HUES64 (cell line): Measurements from ENCODE around the gene AGMO.

Experiments used
- H3K27ac ChIP-seq: 2 replicates; pipeline ENCODE4 v1.7.0; 2013; ENCODE audit warnings: low read depth, low read length, inconsistent platforms
- H3K27me3 ChIP-seq: 2 replicates; pipeline ENCODE4 v1.6.1; 2013; ENCODE audit warnings: mild to moderate bottlenecking, low read length; ENCODE audit not compliant: insufficient read depth
- H3K36me3 ChIP-seq: 2 replicates; pipeline ENCODE4 v1.6.1; 2013; ENCODE audit warnings: mild to moderate bottlenecking, low read length; ENCODE audit not compliant: insufficient read depth
- H3K4me1 ChIP-seq: 2 replicates; pipeline ENCODE4 v1.6.1; 2013; ENCODE audit warnings: mild to moderate bottlenecking, low read length, moderate library complexity; ENCODE audit not compliant: insufficient read depth
- H3K4me3 ChIP-seq: 2 replicates; pipeline ENCODE4 v1.5.1; 2013; ENCODE audit warnings: mild to moderate bottlenecking, low read length, moderate library complexity
- H3K9ac ChIP-seq: 2 replicates; pipeline ENCODE4 v1.6.1; 2013; ENCODE audit warnings: mild to moderate bottlenecking, low read depth, low read length
- H3K9me3 ChIP-seq: 2 replicates; pipeline ENCODE4 v1.6.1; 2013; ENCODE audit warnings: low read depth, low read length; ENCODE audit not compliant: insufficient read depth
- WGBS: fragments of 150-250, 120-280 bp; methylation state at CpG from one replicate; pipeline ENCODE4 v1.1.7; 2013; ENCODE audit warnings: missing lambda C conversion rate; 5-methylcytosine and 5-hydroxymethylcytosine counted together

Gene AGMO

GRCh38 chr7:15481132-15481531 lies 80.7 kb downstream of the AGMO start:
- Histone ChIP-seq H3K9me3 (no peaks in the 10 kb centered on the region), H3K4me3 (no peak overlapping the region)
- 93% methylated on average over 2 of the region's 2 CpGs for WGBS

GRCh38 chr7:15478401-15478800 lies 83.4 kb downstream of the AGMO start:
- H3K9me3 ChIP-seq: no peaks in the 10 kb centered on the region
- no peaks in the 10 kb centered on the region for H3K36me3 ChIP-seq
- H3K4me1 ChIP-seq: no peaks in the 10 kb centered on the region
- no peak overlapping the region for H3K4me3 ChIP-seq
- no peak overlapping the region for H3K9ac ChIP-seq
- no peak overlapping the region for H3K27ac ChIP-seq
- no peaks in the 10 kb centered on the region for H3K27me3 ChIP-seq
- 93% methylated on average over 4 of the region's 4 CpGs for WGBS

More at GRCh38 chr7:15481132-15481531, 80.7 kb downstream of the AGMO start:
- Histone ChIP-seq H3K27ac (no peak overlapping the region), H3K36me3 (no peaks in the 10 kb centered on the region), H3K9ac (no peak overlapping the region), H3K4me1 (no peaks in the 10 kb centered on the region), H3K27me3 (no peaks in the 10 kb centered on the region)

- no peaks in the 10 kb centered on the region for H3K27me3 ChIP-seq
- H3K4me3 ChIP-seq: no peak overlapping the region
- H3K4me1 ChIP-seq: no peaks in the 10 kb centered on the region
- no peaks in the 10 kb centered on the region for H3K36me3 ChIP-seq
- H3K27ac ChIP-seq: no peak overlapping the region
- 90% methylated on average over 3 of the region's 3 CpGs for WGBS
- no peak overlapping the region for H3K9ac ChIP-seq
- no peaks in the 10 kb centered on the region for H3K9me3 ChIP-seq
Measured at GRCh38 chr7:15476531-15476918, 85.3 kb downstream of the AGMO start.

GRCh38 chr7:15475808-15476530 lies 85.8 kb downstream of the AGMO start:
- Histone ChIP-seq H3K9ac (no peak overlapping the region), H3K27ac (no peak overlapping the region), H3K9me3 (no peaks in the 10 kb centered on the region), H3K4me3 (no peak overlapping the region), H3K36me3 (no peaks in the 10 kb centered on the region), H3K4me1 (no peaks in the 10 kb centered on the region), H3K27me3 (no peaks in the 10 kb centered on the region)
- WGBS: 90% methylated on average over 7 of the region's 7 CpGs

GRCh38 chr7:15471669-15471950 lies 90.2 kb downstream of the AGMO start:
- H3K27me3 ChIP-seq: no peaks in the 10 kb centered on the region
- H3K27ac ChIP-seq: no peak overlapping the region
- H3K9ac ChIP-seq: no peak overlapping the region
- no peaks in the 10 kb centered on the region for H3K9me3 ChIP-seq
- H3K4me1 ChIP-seq: no peaks in the 10 kb centered on the region
- H3K4me3 ChIP-seq: no peak overlapping the region
- no peaks in the 10 kb centered on the region for H3K36me3 ChIP-seq

- no peak overlapping the region for H3K4me3 ChIP-seq
- H3K27me3 ChIP-seq: no peaks in the 10 kb centered on the region
- WGBS: no CpG with 5 or more reads among the region's 1 CpG
- H3K27ac ChIP-seq: no peak overlapping the region
- no peak overlapping the region for H3K9ac ChIP-seq
- H3K36me3 ChIP-seq: no peaks in the 10 kb centered on the region
- H3K9me3 ChIP-seq: no peaks in the 10 kb centered on the region
- no peaks in the 10 kb centered on the region for H3K4me1 ChIP-seq
Measured at GRCh38 chr7:15470825-15471668, 90.8 kb downstream of the AGMO start.

GRCh38 chr7:15464667-15465121 lies 97.1 kb downstream of the AGMO start:
- Histone ChIP-seq H3K9me3 (no peaks in the 10 kb centered on the region), H3K4me3 (no peak overlapping the region), H3K4me1 (no peaks in the 10 kb centered on the region), H3K9ac (no peak overlapping the region), H3K27me3 (no peaks in the 10 kb centered on the region), H3K27ac (no peak overlapping the region), H3K36me3 (no peaks in the 10 kb centered on the region)
- WGBS: 92% methylated on average over 3 of the region's 3 CpGs

- H3K4me3 ChIP-seq: no peak overlapping the region
- no peaks in the 10 kb centered on the region for H3K27me3 ChIP-seq
- 0 out of 2 replicates have a peak, but pooled peaks cover 2% of the 10 kb centered on the region for H3K4me1 ChIP-seq
- H3K9ac ChIP-seq: no peak overlapping the region
- H3K9me3 ChIP-seq: no peaks in the 10 kb centered on the region
- no peak overlapping the region for H3K27ac ChIP-seq
- WGBS: 92% methylated on average over 6 of the region's 6 CpGs
- H3K36me3 ChIP-seq: no peaks in the 10 kb centered on the region
Measured at GRCh38 chr7:15463801-15464666, 97.8 kb downstream of the AGMO start.

- no peak overlapping the region for H3K9ac ChIP-seq
- no peak overlapping the region for H3K27ac ChIP-seq
- no peak overlapping the region for H3K4me3 ChIP-seq
- H3K36me3 ChIP-seq: no peaks in the 10 kb centered on the region
- 0 out of 2 replicates have a peak, but pooled peaks cover 3% of the 10 kb centered on the region for H3K4me1 ChIP-seq
- H3K27me3 ChIP-seq: no peaks in the 10 kb centered on the region
- 94% methylated on average over 1 of the region's 2 CpGs for whole genome bisulfite sequencing
- H3K9me3 ChIP-seq: no peaks in the 10 kb centered on the region
Measured at GRCh38 chr7:15462721-15463389, 99.0 kb downstream of the AGMO start.

GRCh38 chr7:15461576-15461975 lies 100.2 kb downstream of the AGMO start:
- Histone ChIP-seq H3K4me1 (0 out of 2 replicates have a peak, but pooled peaks cover 3% of the 10 kb centered on the region), H3K9ac (no peak overlapping the region), H3K36me3 (no peaks in the 10 kb centered on the region), H3K9me3 (no peaks in the 10 kb centered on the region), H3K4me3 (no peak overlapping the region), H3K27me3 (no peaks in the 10 kb centered on the region), H3K27ac (no peak overlapping the region)
- 71% methylated on average over 2 of the region's 3 CpGs for WGBS
